ENCODE measurements around the gene RNF4. TPM values are rescaled to one million over a fixed set of nuclear protein-coding genes. Genes with fewer than 3 reads are reported as not detected.

The RNF4 gene
- total RNA-seq, 1 donor, result 68.8 TPM

DNA sequence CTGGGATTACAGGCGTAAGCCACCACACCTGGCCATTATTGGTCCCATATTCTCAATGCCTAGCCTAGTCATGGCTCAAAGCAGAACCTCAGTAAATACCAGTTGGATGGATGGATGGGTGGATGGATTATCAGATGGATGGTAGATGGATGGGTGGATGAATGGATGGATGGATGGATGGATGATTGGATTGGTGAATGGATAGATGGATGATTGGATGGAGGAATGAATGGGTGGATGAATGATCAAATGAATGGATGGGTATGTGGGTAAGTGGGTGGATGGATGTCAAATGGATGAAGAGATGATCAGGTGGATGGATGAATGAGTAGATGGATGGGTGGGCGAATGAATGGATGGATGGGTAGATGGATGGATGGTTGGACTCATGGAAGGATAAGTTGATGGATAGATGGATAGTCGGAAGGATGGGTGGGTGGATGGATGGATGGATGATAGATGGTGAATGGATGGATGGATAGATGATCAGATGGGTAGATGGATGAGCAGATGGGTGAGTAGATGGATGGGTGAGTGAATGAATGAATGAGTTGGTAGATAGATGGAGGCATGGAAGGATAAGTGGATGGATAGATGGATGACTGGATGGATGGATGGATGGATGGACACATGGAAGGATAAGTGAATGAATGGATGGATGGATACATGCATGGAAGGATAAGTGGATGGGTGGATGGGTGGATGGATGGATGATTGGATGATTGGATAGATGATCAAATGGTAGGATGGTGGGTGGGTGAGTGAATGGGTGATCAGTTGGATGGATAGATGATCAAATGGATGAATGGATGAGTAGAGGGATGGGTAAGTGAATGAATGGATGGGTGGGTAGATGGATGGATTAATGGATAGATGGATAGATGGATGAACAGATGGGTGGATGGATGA is 22.0 kb upstream of the RNF4 start:
- H3K4me1 ChIP-seq (ENCODE audit: insufficient read depth, low read length), result no peaks in the 10 kb centered on the region
- no peaks in the 10 kb centered on the region for H3K79me2 ChIP-seq (ENCODE audit: insufficient read depth, low read length)
- no peak overlapping the region for H3K27ac ChIP-seq (ENCODE audit: low read depth, low read length)
- no peak overlapping the region for H3K4me2 ChIP-seq (ENCODE audit: insufficient read depth, low read length)
- no peaks in the 10 kb centered on the region for H3K9me3 ChIP-seq (ENCODE audit: low read depth, low read length)
- no peaks in the 10 kb centered on the region for H4K20me1 ChIP-seq (ENCODE audit: insufficient read depth, low read length)
- H3K36me3 ChIP-seq (ENCODE audit: insufficient read depth, low read length), result no peaks in the 10 kb centered on the region
- H3K4me3 ChIP-seq (ENCODE audit: insufficient read depth, low read length), result no peak overlapping the region
- no peaks in the 10 kb centered on the region for H3K27me3 ChIP-seq (ENCODE audit: insufficient read depth, low read length)
- TF ChIP-seq, protein P1, sequence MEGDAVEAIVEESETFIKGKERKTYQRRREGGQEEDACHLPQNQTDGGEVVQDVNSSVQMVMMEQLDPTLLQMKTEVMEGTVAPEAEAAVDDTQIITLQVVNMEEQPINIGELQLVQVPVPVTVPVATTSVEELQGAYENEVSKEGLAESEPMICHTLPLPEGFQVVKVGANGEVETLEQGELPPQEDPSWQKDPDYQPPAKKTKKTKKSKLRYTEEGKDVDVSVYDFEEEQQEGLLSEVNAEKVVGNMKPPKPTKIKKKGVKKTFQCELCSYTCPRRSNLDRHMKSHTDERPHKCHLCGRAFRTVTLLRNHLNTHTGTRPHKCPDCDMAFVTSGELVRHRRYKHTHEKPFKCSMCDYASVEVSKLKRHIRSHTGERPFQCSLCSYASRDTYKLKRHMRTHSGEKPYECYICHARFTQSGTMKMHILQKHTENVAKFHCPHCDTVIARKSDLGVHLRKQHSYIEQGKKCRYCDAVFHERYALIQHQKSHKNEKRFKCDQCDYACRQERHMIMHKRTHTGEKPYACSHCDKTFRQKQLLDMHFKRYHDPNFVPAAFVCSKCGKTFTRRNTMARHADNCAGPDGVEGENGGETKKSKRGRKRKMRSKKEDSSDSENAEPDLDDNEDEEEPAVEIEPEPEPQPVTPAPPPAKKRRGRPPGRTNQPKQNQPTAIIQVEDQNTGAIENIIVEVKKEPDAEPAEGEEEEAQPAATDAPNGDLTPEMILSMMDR (IDR thresholded peaks at IDR 0.05; ENCODE audit: extremely low read depth, low read depth, low read length), result no peak
- DNase-seq (ENCODE audit: insufficient read length, low spot score, missing footprints), result no peak
- no peak overlapping the region for H2AFZ ChIP-seq (ENCODE audit: low read length)

DNA sequence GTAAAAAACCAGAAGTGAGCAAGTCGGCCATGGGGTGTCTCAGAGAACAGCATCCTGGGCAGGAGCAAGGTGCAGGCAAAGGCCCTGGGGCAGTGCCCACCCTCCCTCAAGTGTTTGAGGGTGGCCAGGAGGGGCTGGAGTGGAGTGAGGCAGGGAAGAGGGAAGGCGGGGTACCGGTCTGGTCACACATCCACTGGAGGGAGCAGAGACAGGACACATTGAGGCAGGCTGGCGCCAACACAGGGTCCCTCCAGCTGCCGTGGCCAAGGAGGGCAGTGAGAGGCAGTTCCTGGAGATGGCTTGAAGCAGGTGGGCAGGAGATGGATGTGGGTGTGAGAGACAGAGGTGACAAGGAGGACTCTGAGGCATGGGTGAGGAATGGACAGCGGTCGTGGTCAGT is 20.3 kb upstream of the RNF4 start:
- H3K79me2 ChIP-seq (ENCODE audit: insufficient read depth, low read length), result no peaks in the 10 kb centered on the region
- no peaks in the 10 kb centered on the region for H3K36me3 ChIP-seq (ENCODE audit: insufficient read depth, low read length)
- no peaks in the 10 kb centered on the region for H4K20me1 ChIP-seq (ENCODE audit: insufficient read depth, low read length)
- no peak overlapping the region for H3K4me3 ChIP-seq (ENCODE audit: insufficient read depth, low read length)
- H3K4me1 ChIP-seq (ENCODE audit: insufficient read depth, low read length), result no peaks in the 10 kb centered on the region
- H3K9me3 ChIP-seq (ENCODE audit: low read depth, low read length), result no peaks in the 10 kb centered on the region
- no peak overlapping the region for H3K27ac ChIP-seq (ENCODE audit: low read depth, low read length)
- DNase-seq (ENCODE audit: insufficient read length, low spot score, missing footprints), result no peak
- no peak overlapping the region for H3K4me2 ChIP-seq (ENCODE audit: insufficient read depth, low read length)
- no peak overlapping the region for H2AFZ ChIP-seq (ENCODE audit: low read length)
- H3K27me3 ChIP-seq (ENCODE audit: insufficient read depth, low read length), result no peaks in the 10 kb centered on the region
- TF ChIP-seq, protein P1 (IDR thresholded peaks at IDR 0.05; ENCODE audit: extremely low read depth, low read depth, low read length), result no peak

DNA sequence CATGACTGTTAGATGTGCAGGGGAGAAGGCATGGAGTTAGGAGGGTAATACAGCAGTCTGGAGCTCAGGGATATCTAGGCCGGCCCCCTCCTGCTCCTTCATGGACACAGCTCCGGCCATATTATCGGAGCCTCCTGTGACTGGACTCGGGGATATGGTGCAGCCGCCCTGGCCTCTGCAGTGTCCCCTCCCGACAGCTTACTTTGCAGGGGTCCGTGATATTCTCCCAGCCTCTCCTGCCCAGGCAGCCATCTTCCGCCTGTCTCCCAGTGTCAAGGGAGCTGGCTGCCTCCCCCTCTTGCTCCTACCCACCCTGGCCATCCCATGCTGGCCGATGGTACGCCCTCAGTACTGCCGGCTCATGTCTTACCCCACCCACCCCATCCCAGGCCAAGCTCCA is 19.9 kb upstream of the RNF4 start:
- H3K4me3 ChIP-seq (ENCODE audit: insufficient read depth, low read length), result no peak overlapping the region
- no peaks in the 10 kb centered on the region for H3K4me1 ChIP-seq (ENCODE audit: insufficient read depth, low read length)
- H2AFZ ChIP-seq (ENCODE audit: low read length), result no peak overlapping the region
- no peak overlapping the region for H3K27ac ChIP-seq (ENCODE audit: low read depth, low read length)
- H4K20me1 ChIP-seq (ENCODE audit: insufficient read depth, low read length), result no peaks in the 10 kb centered on the region
- H3K36me3 ChIP-seq (ENCODE audit: insufficient read depth, low read length), result no peaks in the 10 kb centered on the region
- peak; percentile 10 for DNase-seq (ENCODE audit: insufficient read length, low spot score, missing footprints)
- no peaks in the 10 kb centered on the region for H3K27me3 ChIP-seq (ENCODE audit: insufficient read depth, low read length)
- no peaks in the 10 kb centered on the region for H3K9me3 ChIP-seq (ENCODE audit: low read depth, low read length)
- H3K4me2 ChIP-seq (ENCODE audit: insufficient read depth, low read length), result no peak overlapping the region
- no peaks in the 10 kb centered on the region for H3K79me2 ChIP-seq (ENCODE audit: insufficient read depth, low read length)
- TF ChIP-seq, protein P1 (IDR thresholded peaks at IDR 0.05; ENCODE audit: extremely low read depth, low read depth, low read length), result no peak

DNA sequence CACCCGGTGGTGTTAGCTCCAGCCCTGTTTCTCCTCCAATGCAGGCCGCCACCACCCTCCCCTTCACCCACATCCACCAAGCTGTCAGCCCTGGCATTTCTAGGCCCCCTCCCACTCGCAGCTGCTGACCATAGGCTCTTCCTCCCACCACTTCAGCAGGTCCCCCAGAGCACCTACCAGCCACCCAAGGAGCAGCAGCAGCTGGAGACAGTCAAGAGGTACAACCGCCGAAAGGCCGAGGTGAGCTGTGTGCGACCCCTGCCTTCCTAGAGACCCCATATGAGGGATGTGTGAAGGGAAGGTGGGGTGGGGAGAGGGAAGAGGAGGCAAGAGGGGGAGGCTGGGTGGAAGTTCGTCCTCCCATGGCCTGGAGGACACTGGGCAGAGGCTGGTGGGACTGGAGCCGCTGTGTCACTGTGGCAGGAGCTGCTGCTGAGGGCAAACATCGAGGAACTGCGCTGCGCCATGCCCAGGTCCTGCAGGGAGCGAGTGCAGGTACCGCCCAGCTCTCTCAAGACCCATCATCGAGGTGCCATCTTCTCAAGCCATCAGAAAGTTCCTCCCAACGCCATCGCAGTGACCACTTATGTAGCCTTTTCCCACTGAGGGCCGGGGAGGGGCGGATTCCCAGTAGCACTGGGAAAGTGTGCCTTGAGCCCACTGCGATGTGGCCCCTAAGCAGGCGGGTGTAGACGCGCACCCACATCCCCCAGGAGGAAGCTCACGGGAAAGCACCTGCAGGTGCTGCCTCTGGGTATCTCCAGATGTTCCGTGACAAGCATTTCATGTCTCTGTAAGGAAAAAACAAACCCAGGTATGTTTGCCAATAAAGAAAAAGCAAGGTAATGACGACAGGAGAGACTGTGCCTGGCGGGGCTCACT is 19.2 kb upstream of the RNF4 start:
- Histone ChIP-seq H3K4me2 (ENCODE audit: insufficient read depth, low read length) (no peak overlapping the region), H3K9me3 (ENCODE audit: low read depth, low read length) (no peaks in the 10 kb centered on the region), H3K27ac (ENCODE audit: low read depth, low read length) (no peak overlapping the region), H4K20me1 (ENCODE audit: insufficient read depth, low read length) (no peaks in the 10 kb centered on the region), H3K4me3 (ENCODE audit: insufficient read depth, low read length) (no peak overlapping the region), H3K36me3 (ENCODE audit: insufficient read depth, low read length) (no peaks in the 10 kb centered on the region), H3K4me1 (ENCODE audit: insufficient read depth, low read length) (no peaks in the 10 kb centered on the region), H3K79me2 (ENCODE audit: insufficient read depth, low read length) (no peaks in the 10 kb centered on the region), H2AFZ (ENCODE audit: low read length) (no peak overlapping the region), H3K27me3 (ENCODE audit: insufficient read depth, low read length) (no peaks in the 10 kb centered on the region)
- DNase-seq (ENCODE audit: insufficient read length, low spot score, missing footprints), result peak; percentile 71
- TF ChIP-seq, protein P1 (IDR thresholded peaks at IDR 0.05; ENCODE audit: extremely low read depth, low read depth, low read length), result no peak
